Fibroblast of lung (primary cell): ENCODE measurements around the gene MYO18A. TPM values are rescaled to one million over a fixed set of nuclear protein-coding genes. Genes with fewer than 3 reads are reported as not detected.

Experiments used
- DNase-seq, 2 donors: peaks; one replicate each; pipeline versions ENCODE4 v3.0.0 to v3.0.0-alpha.2; 2010; ENCODE audit warnings: low read depth in 2 of 2
- H2AFZ ChIP-seq: 2 replicates; pipeline ENCODE4 v1.5.1; 2012; ENCODE audit warnings: low read length, control low read depth, inconsistent platforms
- H3K27ac ChIP-seq: 2 replicates; pipeline ENCODE4 v1.5.1; 2011; ENCODE audit warnings: low read length, control low read depth; ENCODE audit not compliant: insufficient read depth
- H3K27me3 ChIP-seq: 2 replicates; pipeline ENCODE4 v1.5.1; 2011; ENCODE audit warnings: mild to moderate bottlenecking, low read length; ENCODE audit not compliant: control insufficient read depth, insufficient read depth
- H3K36me3 ChIP-seq: 2 replicates; pipeline ENCODE4 v1.5.1; 2011; ENCODE audit warnings: low read length; ENCODE audit not compliant: control insufficient read depth, insufficient read depth
- H3K4me1 ChIP-seq: 2 replicates; pipeline ENCODE4 v1.5.1; 2011; ENCODE audit warnings: low read length; ENCODE audit not compliant: control insufficient read depth, insufficient read depth; ENCODE audit errors: extremely low read depth
- H3K4me2 ChIP-seq: 2 replicates; pipeline ENCODE4 v1.5.1; 2011; ENCODE audit warnings: low read length, control low read depth; ENCODE audit not compliant: insufficient read depth; ENCODE audit errors: extremely low read depth
- H3K4me3 ChIP-seq, 4 experiments: fragments of 200-600 bp in 1 of 4; sonication (generic) in 1 of 4; replicated peaks in 1 of 4; 2 replicates each; pipeline ENCODE4 v1.5.1; 2011 to 2016; ENCODE audit warnings: low read length in 4 of 4, low read depth in 3 of 4, mild to moderate bottlenecking in 3 of 4, control low read depth in 2 of 4, inconsistent platforms in 1 of 4, mixed read lengths in 1 of 4; ENCODE audit not compliant: insufficient read depth in 1 of 4; ENCODE audit errors: control extremely low read depth in 1 of 4
- H3K79me2 ChIP-seq: 2 replicates; pipeline ENCODE4 v1.5.1; 2012; ENCODE audit warnings: mild to moderate bottlenecking, low read length, inconsistent platforms; ENCODE audit not compliant: control insufficient read depth, insufficient read depth
- H3K9ac ChIP-seq: 2 replicates; pipeline ENCODE4 v1.5.1; 2011; ENCODE audit warnings: mild to moderate bottlenecking, low read length, control low read depth; ENCODE audit not compliant: insufficient read depth
- H3K9me3 ChIP-seq: 2 replicates; pipeline ENCODE4 v1.5.1; 2012; ENCODE audit warnings: low read depth, low read length; ENCODE audit not compliant: control insufficient read depth, insufficient read depth
- H4K20me1 ChIP-seq: 2 replicates; pipeline ENCODE4 v1.5.1; 2011; ENCODE audit warnings: low read length; ENCODE audit not compliant: control insufficient read depth, insufficient read depth; ENCODE audit errors: extremely low read depth
- EZH2 ChIP-seq: IDR thresholded peaks from 2 replicates; pipeline ENCODE4 v1.5.1; 2012; ENCODE audit warnings: low read length, control low read depth, mild to moderate bottlenecking; ENCODE audit errors: missing control alignments
- polyA plus RNA-seq, 2 donors: library from polyadenylated mRNA; depleted of rRNA in 1 of 2; stranded (reverse) in 1 of 2; unstranded in 1 of 2; fragments of >200 nt; gene quantifications; 2 replicates each; pipeline ENCODE4 v1.2.1, GENCODE V29; 2011 to 2012; ENCODE audit warnings: missing spikeins in 1 of 2
- total RNA-seq: library from RNA; depleted of rRNA; stranded (reverse); fragments of >200 nt; gene quantifications from 2 replicates; pipeline ENCODE4 v1.2.1, GENCODE V29; 2014
- TF ChIP-seq, protein P1 (sequence below), 2 donors: IDR thresholded peaks in 1 of 2; conservative IDR thresholded peaks in 1 of 2; 1 replicate in 1 of 2; 2 replicates in 1 of 2; pipeline ENCODE4 v1.5.1; 2011 to 2012; ENCODE audit warnings: low read length in 2 of 2, control low read depth in 1 of 2, inconsistent platforms in 1 of 2, low read depth in 1 of 2, mild to moderate bottlenecking in 1 of 2

Gene MYO18A
- total and polyA plus RNA-seq, 2 donors (not counting 1 experiment from before 2014, with no cell fraction given) = 11.7 to 133 TPM

- no peaks in the 10 kb centered on the region for H3K27me3 ChIP-seq
- H4K20me1 ChIP-seq = no peaks in the 10 kb centered on the region
- no peaks in the 10 kb centered on the region for H3K79me2 ChIP-seq
- H3K4me1 ChIP-seq = peaks cover 16% of the 10 kb centered on the region
- TF ChIP-seq, protein P1, sequence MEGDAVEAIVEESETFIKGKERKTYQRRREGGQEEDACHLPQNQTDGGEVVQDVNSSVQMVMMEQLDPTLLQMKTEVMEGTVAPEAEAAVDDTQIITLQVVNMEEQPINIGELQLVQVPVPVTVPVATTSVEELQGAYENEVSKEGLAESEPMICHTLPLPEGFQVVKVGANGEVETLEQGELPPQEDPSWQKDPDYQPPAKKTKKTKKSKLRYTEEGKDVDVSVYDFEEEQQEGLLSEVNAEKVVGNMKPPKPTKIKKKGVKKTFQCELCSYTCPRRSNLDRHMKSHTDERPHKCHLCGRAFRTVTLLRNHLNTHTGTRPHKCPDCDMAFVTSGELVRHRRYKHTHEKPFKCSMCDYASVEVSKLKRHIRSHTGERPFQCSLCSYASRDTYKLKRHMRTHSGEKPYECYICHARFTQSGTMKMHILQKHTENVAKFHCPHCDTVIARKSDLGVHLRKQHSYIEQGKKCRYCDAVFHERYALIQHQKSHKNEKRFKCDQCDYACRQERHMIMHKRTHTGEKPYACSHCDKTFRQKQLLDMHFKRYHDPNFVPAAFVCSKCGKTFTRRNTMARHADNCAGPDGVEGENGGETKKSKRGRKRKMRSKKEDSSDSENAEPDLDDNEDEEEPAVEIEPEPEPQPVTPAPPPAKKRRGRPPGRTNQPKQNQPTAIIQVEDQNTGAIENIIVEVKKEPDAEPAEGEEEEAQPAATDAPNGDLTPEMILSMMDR (conservative IDR thresholded peaks at IDR 0.05 in 1 of 2, IDR thresholded peaks at IDR 0.05 in 1 of 2; ENCODE audit: low read depth in 1 of 2, low read length in 2 of 2) = no peak
- no peak for TF ChIP-seq EZH2
- H3K36me3 ChIP-seq = no peaks in the 10 kb centered on the region
- H3K4me3 ChIP-seq = peak overlapping the region; percentile 33 to 67 (median 50)
- peak overlapping the region; percentile 93 for H3K4me2 ChIP-seq
- H3K27ac ChIP-seq = peak overlapping the region; percentile 27
- DNase-seq = no peak
- peak overlapping the region; percentile 50 for H3K9ac ChIP-seq
- H2AFZ ChIP-seq = peak overlapping the region; percentile 99
- H3K9me3 ChIP-seq = no peaks in the 10 kb centered on the region
Observed at GRCh38 chr17:29180788-29181160, 576 bp upstream of the MYO18A start.

GRCh38 chr17:29179232-29180033 is 765 bp downstream of the MYO18A start:
- DNase-seq = no peak
- H3K27ac ChIP-seq = no peak overlapping the region

GRCh38 chr17:29178750-29179231 is 1.4 kb downstream of the MYO18A start:
- H3K9ac ChIP-seq = no peak overlapping the region

More at GRCh38 chr17:29179232-29180033, 765 bp downstream of the MYO18A start:
- H3K4me2 ChIP-seq = peak overlapping the region; percentile 94
- peak overlapping the region; percentile 49 for H2AFZ ChIP-seq
- no peaks in the 10 kb centered on the region for H4K20me1 ChIP-seq
- peaks cover 16% of the 10 kb centered on the region for H3K4me1 ChIP-seq
- H3K27me3 ChIP-seq = no peaks in the 10 kb centered on the region
- H3K79me2 ChIP-seq = no peaks in the 10 kb centered on the region
- peak overlapping the region; percentile 30 for H3K9ac ChIP-seq
- no peak for TF ChIP-seq EZH2
- TF ChIP-seq, protein P1 (conservative IDR thresholded peaks at IDR 0.05 in 1 of 2, IDR thresholded peaks at IDR 0.05 in 1 of 2; ENCODE audit: low read depth in 1 of 2, low read length in 2 of 2) = no peak
- H3K4me3 ChIP-seq = peak overlapping the region; percentile 54 to 67 (median 61)
- no peaks in the 10 kb centered on the region for H3K36me3 ChIP-seq
- no peaks in the 10 kb centered on the region for H3K9me3 ChIP-seq

More at GRCh38 chr17:29178750-29179231, 1.4 kb downstream of the MYO18A start:
- Histone ChIP-seq H3K27ac (no peak overlapping the region), H3K4me1 (peaks cover 16% of the 10 kb centered on the region), H3K27me3 (no peaks in the 10 kb centered on the region), H3K4me2 (peak overlapping the region; percentile 94), H4K20me1 (no peaks in the 10 kb centered on the region), H3K36me3 (no peaks in the 10 kb centered on the region), H2AFZ (no peak overlapping the region), H3K9me3 (no peaks in the 10 kb centered on the region), H3K79me2 (no peaks in the 10 kb centered on the region), H3K4me3 (peak overlapping the region; percentile 29 to 67 (median 56))
- TF ChIP-seq, protein P1 (conservative IDR thresholded peaks at IDR 0.05 in 1 of 2, IDR thresholded peaks at IDR 0.05 in 1 of 2; ENCODE audit: low read depth in 1 of 2, low read length in 2 of 2) = no peak
- TF ChIP-seq EZH2 = no peak
- no peak for DNase-seq
